GM23248 (cell line): ENCODE results near the gene CEACAM6. TPM values are rescaled to one million over a fixed set of nuclear protein-coding genes. Genes with fewer than 3 reads are reported as not detected.
A peak's percentile ranks its signal among the peaks of the same experiment; 100 is the strongest.

ENCODE experiments used
- DNase-seq: peaks from one replicate; pipeline ENCODE4 v3.0.0-alpha.2; 2015
- H2AFZ ChIP-seq: fragments of 200-600 bp; sonication (generic); 2 replicates; pipeline ENCODE4 v1.6.1; 2016; ENCODE audit warnings: antibody characterized with exemption
- H3F3A ChIP-seq: fragments of 200-600 bp; sonication (generic); 2 replicates; pipeline ENCODE4 v1.6.1; 2016; ENCODE audit warnings: mild to moderate bottlenecking, antibody characterized with exemption, mixed run types; ENCODE audit not compliant: insufficient read depth
- H3K27ac ChIP-seq: fragments of 200-600 bp; sonication (generic); 2 replicates; pipeline ENCODE4 v1.5.1; 2016; ENCODE audit warnings: mild to moderate bottlenecking
- H3K27me3 ChIP-seq: fragments of 200-600 bp; sonication (generic); replicated peaks from 2 replicates; pipeline ENCODE4 v1.6.1; 2016; ENCODE audit warnings: mild to moderate bottlenecking; ENCODE audit not compliant: insufficient read depth
- H3K36me3 ChIP-seq: fragments of 200-600 bp; sonication (generic); 2 replicates; pipeline ENCODE4 v1.6.1; 2016; ENCODE audit warnings: low read depth, mild to moderate bottlenecking
- H3K4me1 ChIP-seq: fragments of 200-600 bp; sonication (generic); 2 replicates; pipeline ENCODE4 v1.6.1; 2016; ENCODE audit warnings: mild to moderate bottlenecking; ENCODE audit not compliant: insufficient read depth
- H3K4me2 ChIP-seq: fragments of 200-600 bp; sonication (generic); one replicate; pipeline ENCODE4 v1.6.1; 2016; ENCODE audit warnings: mild to moderate bottlenecking; ENCODE audit not compliant: unreplicated experiment
- H3K4me3 ChIP-seq: fragments of 200-600 bp; sonication (generic); 2 replicates; pipeline ENCODE4 v1.5.1; 2016; ENCODE audit warnings: mild to moderate bottlenecking
- H3K79me2 ChIP-seq: fragments of 200-600 bp; sonication (generic); 2 replicates; pipeline ENCODE4 v1.6.1; 2016; ENCODE audit warnings: mild to moderate bottlenecking; ENCODE audit not compliant: insufficient read depth
- H3K9ac ChIP-seq: fragments of 200-600 bp; sonication (generic); 2 replicates; pipeline ENCODE4 v1.6.1; 2016; ENCODE audit warnings: mild to moderate bottlenecking
- H3K9me2 ChIP-seq: fragments of 200-600 bp; sonication (generic); 2 replicates; pipeline ENCODE4 v1.6.1; 2016; ENCODE audit warnings: mixed run types, mild to moderate bottlenecking, moderate library complexity; ENCODE audit not compliant: insufficient read depth
- H3K9me3 ChIP-seq: fragments of 200-600 bp; sonication (generic); one replicate; pipeline ENCODE4 v1.6.1; 2017; ENCODE audit warnings: low read depth
- H4K20me1 ChIP-seq: fragments of 200-600 bp; sonication (generic); 2 replicates; pipeline ENCODE4 v1.6.0; 2016; ENCODE audit not compliant: insufficient read depth
- EZH2 ChIP-seq: fragments of 200-600 bp; sonication (generic); IDR thresholded peaks from 2 replicates; pipeline ENCODE4 v1.6.1; 2018; ENCODE audit warnings: antibody characterized with exemption, mild to moderate bottlenecking; ENCODE audit not compliant: insufficient read depth, poor library complexity, severe bottlenecking
- EZH2phosphoT487 ChIP-seq: fragments of 200-600 bp; sonication (generic); IDR thresholded peaks from 2 replicates; pipeline ENCODE4 v1.6.1; 2018; ENCODE audit warnings: antibody characterized with exemption, moderate library complexity, mild to moderate bottlenecking, low read depth; ENCODE audit not compliant: insufficient read depth
- WGBS, 2 experiments: methylation state at CpG; one replicate each; pipeline ENCODE4 v1.1.6; 2015 to 2017; ENCODE audit warnings: low lambda C conversion rate in 2 of 2, low coverage in 1 of 2; ENCODE audit errors: missing lambda C conversion rate in 2 of 2; 5-methylcytosine and 5-hydroxymethylcytosine counted together
- in situ Hi-C: fragments of 300-500 bp; cut with MboI; formaldehyde crosslinking; loops from 2 replicates; pipeline ENCODE4 v1.15.0; 2020
- polyA plus RNA-seq: library from polyadenylated mRNA; unstranded; fragments of >200 nt; fragmentation: Nextera tagmentation; extraction: Ambion mirVana; gene quantifications from 2 replicates; pipeline ENCODE4 v1.2.1, GENCODE V29; 2016
- total RNA-seq: library from RNA; depleted of rRNA; stranded (reverse); fragments of >200 nt; shearing (Covaris generic); gene quantifications from 2 replicates; pipeline ENCODE4 v1.2.3, GENCODE V29; 2014

Gene CEACAM6
- total and polyA plus RNA-seq, 2 experiments from 2014 or later, result not detected

DNA sequence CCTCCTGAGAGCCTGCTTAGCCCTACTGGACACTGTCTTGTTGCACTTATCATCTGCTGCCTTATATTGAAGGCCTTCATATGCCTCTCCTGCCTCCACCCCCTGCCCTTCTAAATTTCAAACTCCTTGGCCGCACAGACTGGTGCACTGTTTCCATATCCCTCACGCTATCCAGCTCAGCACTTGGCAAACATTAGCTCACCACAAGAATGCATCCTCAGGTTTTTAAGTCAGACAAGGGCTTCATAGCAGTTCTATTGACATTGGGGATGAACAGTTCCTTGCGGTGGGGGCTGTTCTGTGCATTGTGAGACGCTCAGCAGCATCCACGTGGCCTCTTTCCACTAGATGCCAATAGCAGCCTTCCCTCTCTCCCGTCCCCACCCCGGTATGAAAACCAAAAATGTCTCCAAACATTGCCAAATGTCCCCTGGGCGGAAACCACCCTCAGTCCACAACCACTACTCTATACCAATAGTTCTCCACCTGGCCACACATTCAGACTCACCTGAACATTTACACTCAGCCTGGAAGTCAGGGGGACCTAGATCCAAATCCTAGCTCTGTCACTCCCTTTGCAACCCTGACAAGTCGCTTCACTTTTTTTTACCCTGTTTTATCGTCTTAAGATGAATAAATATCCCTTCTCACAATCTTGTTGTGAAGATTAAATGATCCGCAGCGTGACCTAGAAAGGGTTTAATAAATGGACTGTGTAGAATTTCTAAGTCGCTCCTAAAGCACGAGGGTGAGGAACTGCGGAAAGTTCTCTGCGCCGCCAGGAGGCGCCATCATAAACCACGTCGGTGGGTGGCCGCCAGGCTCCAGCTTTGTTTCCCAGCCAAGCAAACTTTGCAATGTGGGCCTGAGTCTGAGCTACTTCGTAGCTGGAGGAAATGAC, 37.4 kb downstream of the CEACAM6 start:
- H3K79me2 ChIP-seq, result no peaks in the 10 kb centered on the region
- H3K4me2 ChIP-seq, result no peak overlapping the region
- H3K27me3 ChIP-seq, result peaks cover 23% of the 10 kb centered on the region
- DNase-seq, result peak; percentile 69
- no peaks in the 10 kb centered on the region for H3K4me1 ChIP-seq
- H3K9me2 ChIP-seq, result no peaks in the 10 kb centered on the region
- H3K27ac ChIP-seq, result no peak overlapping the region
- H3K36me3 ChIP-seq, result no peaks in the 10 kb centered on the region
- H2AFZ ChIP-seq, result no peak overlapping the region
- no peaks in the 10 kb centered on the region for H3F3A ChIP-seq
- 9 to 14% methylated on average over 20 to 22 of the region's 22 CpGs for whole genome bisulfite sequencing, 2 experiments
- in situ Hi-C loops, result no loop called here
- no peak for TF ChIP-seq EZH2phosphoT487
- no peak for TF ChIP-seq EZH2
- no peak overlapping the region for H3K4me3 ChIP-seq
- no peak overlapping the region for H3K9ac ChIP-seq
- no peaks in the 10 kb centered on the region for H3K9me3 ChIP-seq
- H4K20me1 ChIP-seq, result no peaks in the 10 kb centered on the region

DNA sequence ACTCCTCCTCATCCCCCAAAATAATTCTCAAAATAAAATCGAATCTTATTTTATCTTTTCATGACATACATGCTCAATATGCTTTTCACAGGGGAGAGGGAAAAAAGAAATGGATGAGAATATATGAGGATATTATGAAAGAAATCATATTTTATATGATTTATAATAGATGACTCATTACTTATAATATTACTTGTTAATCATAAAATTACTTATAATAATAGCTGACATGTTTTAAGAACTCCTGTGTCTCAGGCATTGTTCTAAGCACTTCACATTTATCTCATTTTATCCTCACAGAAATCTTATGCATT, 38.0 kb downstream of the CEACAM6 start:
- in situ Hi-C loops, result no loop called here
- Histone ChIP-seq H3K4me1 (no peaks in the 10 kb centered on the region), H3K4me2 (no peak overlapping the region), H3K27me3 (peaks cover 22% of the 10 kb centered on the region), H3K27ac (no peak overlapping the region), H3K9ac (no peak overlapping the region), H3K4me3 (no peak overlapping the region), H2AFZ (no peak overlapping the region), H3K9me3 (no peaks in the 10 kb centered on the region), H3F3A (no peaks in the 10 kb centered on the region), H4K20me1 (no peaks in the 10 kb centered on the region), H3K79me2 (no peaks in the 10 kb centered on the region), H3K36me3 (no peaks in the 10 kb centered on the region), H3K9me2 (no peaks in the 10 kb centered on the region)
- WGBS, 2 experiments, result 0 to 2% methylated on average over 1 of the region's 1 CpG
- no peak for DNase-seq
- TF ChIP-seq EZH2 (no peak), EZH2phosphoT487 (no peak)

GRCh38 chr19:41795031-41795461, 39.7 kb downstream of the CEACAM6 start:
- Histone ChIP-seq H3K4me3 (no peak overlapping the region), H3K27ac (no peak overlapping the region), H2AFZ (no peak overlapping the region), H3K27me3 (peaks cover 19% of the 10 kb centered on the region), H3K79me2 (no peaks in the 10 kb centered on the region), H3K9ac (no peak overlapping the region), H4K20me1 (no peaks in the 10 kb centered on the region), H3F3A (no peaks in the 10 kb centered on the region), H3K4me2 (no peak overlapping the region), H3K4me1 (no peaks in the 10 kb centered on the region), H3K9me3 (no peaks in the 10 kb centered on the region), H3K9me2 (no peaks in the 10 kb centered on the region), H3K36me3 (no peaks in the 10 kb centered on the region)
- in situ Hi-C loops, result no loop called here
- DNase-seq, result peak; percentile 56
- WGBS, 2 experiments, result 34 to 38% methylated on average over 5 of the region's 5 CpGs
- TF ChIP-seq EZH2 (no peak), EZH2phosphoT487 (no peak)

DNA sequence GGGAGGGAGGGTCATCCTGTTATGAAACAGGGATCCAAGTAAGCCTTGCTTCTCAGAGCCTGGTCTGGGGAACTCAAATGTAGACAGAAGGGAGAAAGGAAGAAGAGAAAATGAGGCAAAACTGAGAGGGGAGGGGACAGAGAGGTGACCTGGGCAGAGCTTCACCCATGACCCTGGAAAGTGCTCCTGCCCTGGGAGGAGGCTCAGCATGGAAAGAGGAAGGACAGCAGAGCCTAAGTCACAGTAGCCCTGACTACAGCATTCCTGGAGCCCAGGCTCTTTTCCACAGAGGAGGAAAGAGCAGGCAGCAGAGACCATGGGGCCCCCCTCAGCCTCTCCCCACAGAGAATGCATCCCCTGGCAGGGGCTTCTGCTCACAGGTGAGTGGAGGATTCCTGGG, 41.0 kb downstream of the CEACAM6 start, which contains the start of gene CEACAM3:
TSS of gene CEACAM3 (plus strand) at position 226 of the 400 bp plus-strand sequence. CDS start at position 317, 91 bp downstream.
- DNase-seq, result no peak
- TF ChIP-seq EZH2phosphoT487 (no peak), EZH2 (no peak)
- no peaks in the 10 kb centered on the region for H3F3A ChIP-seq
- no peak within 1 kb of the TSS for H3K27ac ChIP-seq
- H3K27me3 ChIP-seq, result peaks cover 13% of the 10 kb centered on the region
- no peaks in the 10 kb centered on the region for H3K79me2 ChIP-seq
- in situ Hi-C loops, result no loop called here
- no peak within 1 kb of the TSS for H2AFZ ChIP-seq
- no peak within 1 kb of the TSS for H3K4me2 ChIP-seq
- no peaks in the 10 kb centered on the region for H3K36me3 ChIP-seq
- no peaks in the 10 kb centered on the region for H3K4me1 ChIP-seq
- no peaks in the 10 kb centered on the region for H3K9me3 ChIP-seq
- H3K4me3 ChIP-seq, result no peak within 1 kb of the TSS
- no peaks in the 10 kb centered on the region for H4K20me1 ChIP-seq
- no peaks in the 10 kb centered on the region for H3K9me2 ChIP-seq
- no peak within 1 kb of the TSS for H3K9ac ChIP-seq

DNA sequence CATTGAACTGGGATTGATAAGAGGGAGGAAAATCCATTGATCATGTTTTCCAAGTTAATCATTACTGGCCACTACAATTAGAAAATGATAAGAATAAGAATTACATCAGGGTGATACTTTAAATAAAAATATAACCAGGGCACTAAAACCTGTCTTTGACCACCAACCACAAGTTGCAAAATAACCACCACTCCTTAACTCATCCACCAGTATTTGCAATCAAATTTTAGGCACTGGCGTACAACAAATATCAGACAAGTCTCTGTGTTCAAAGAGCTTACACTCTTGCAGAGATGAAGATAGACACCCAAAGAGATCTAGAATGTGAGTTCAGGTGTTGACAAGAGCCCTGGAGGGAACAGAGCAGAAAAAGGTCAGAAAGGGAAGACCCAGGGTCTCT, 41.6 kb downstream of the CEACAM6 start:
- no peak for DNase-seq
- Histone ChIP-seq H3K4me3 (no peak overlapping the region), H4K20me1 (no peaks in the 10 kb centered on the region), H3K9me2 (no peaks in the 10 kb centered on the region), H3K9ac (no peak overlapping the region), H3K36me3 (no peaks in the 10 kb centered on the region), H3K27me3 (peaks cover 13% of the 10 kb centered on the region), H3K4me2 (no peak overlapping the region), H3K27ac (no peak overlapping the region), H3F3A (no peaks in the 10 kb centered on the region), H3K9me3 (no peaks in the 10 kb centered on the region), H3K79me2 (no peaks in the 10 kb centered on the region), H3K4me1 (no peaks in the 10 kb centered on the region), H2AFZ (no peak overlapping the region)
- TF ChIP-seq EZH2phosphoT487 (no peak), EZH2 (no peak)
- 33 to 35% methylated on average over 1 of the region's 1 CpG for WGBS, 2 experiments
- in situ Hi-C loops, result no loop called here
